GM21447 (cell line): ENCODE data around the gene APOBEC3C.
"Not testable (repeated sequence)": the region's sequence is repeated elsewhere in the genome, so short reads cannot be mapped to it uniquely, and the experiment has no call there.

ENCODE experiments used
- ATAC-seq: cut with Tn5 transposase; IDR thresholded peaks from one replicate; pipeline ENCODE4 v1.9.1; 2021; ENCODE audit not compliant: unreplicated experiment

Gene APOBEC3C

GRCh38 chr22:39055658-39056057 is 41.6 kb downstream of the APOBEC3C start:
- no peak for ATAC-seq

- not testable (repeated sequence) for ATAC-seq
Observed at GRCh38 chr22:39061290-39061689, 47.2 kb downstream of the APOBEC3C start.

- ATAC-seq: not testable (repeated sequence)
Observed at GRCh38 chr22:39061951-39062350, 47.9 kb downstream of the APOBEC3C start.

GRCh38 chr22:39063904-39064303 is 49.8 kb downstream of the APOBEC3C start:
- ATAC-seq: not testable (repeated sequence)

- not testable (repeated sequence) for ATAC-seq
Observed at GRCh38 chr22:39066442-39067276, 52.6 kb downstream of the APOBEC3C start.

- no peak for ATAC-seq
Observed at GRCh38 chr22:39068033-39068785, 54.2 kb downstream of the APOBEC3C start.
